NOMO-1 (cell line): ENCODE measurements around the gene WDR1.

Source experiments
- DNase-seq, 2 experiments: peaks; one replicate each; lab custom pipeline; 2025; ENCODE audit not compliant: unreplicated experiment in 2 of 2; lab: John Stamatoyannopoulos, UW

Gene WDR1, protein sequence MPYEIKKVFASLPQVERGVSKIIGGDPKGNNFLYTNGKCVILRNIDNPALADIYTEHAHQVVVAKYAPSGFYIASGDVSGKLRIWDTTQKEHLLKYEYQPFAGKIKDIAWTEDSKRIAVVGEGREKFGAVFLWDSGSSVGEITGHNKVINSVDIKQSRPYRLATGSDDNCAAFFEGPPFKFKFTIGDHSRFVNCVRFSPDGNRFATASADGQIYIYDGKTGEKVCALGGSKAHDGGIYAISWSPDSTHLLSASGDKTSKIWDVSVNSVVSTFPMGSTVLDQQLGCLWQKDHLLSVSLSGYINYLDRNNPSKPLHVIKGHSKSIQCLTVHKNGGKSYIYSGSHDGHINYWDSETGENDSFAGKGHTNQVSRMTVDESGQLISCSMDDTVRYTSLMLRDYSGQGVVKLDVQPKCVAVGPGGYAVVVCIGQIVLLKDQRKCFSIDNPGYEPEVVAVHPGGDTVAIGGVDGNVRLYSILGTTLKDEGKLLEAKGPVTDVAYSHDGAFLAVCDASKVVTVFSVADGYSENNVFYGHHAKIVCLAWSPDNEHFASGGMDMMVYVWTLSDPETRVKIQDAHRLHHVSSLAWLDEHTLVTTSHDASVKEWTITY

GRCh38 chr4:10116569-10117358 lies at the start of gene WDR1:
Gene WDR1, minus strand, starts transcription at chr4:10116799. Its CDS starts 133 bp downstream, at chr4:10116666.
- DNase-seq, result peak; percentile 92 to 96

GRCh38 chr4:10164877-10165283 lies 48.3 kb upstream of the WDR1 start:
- no peak for DNase-seq

GRCh38 chr4:10163296-10163695 lies 46.7 kb upstream of the WDR1 start:
- DNase-seq, result no peak

- DNase-seq, result no peak
Measured at GRCh38 chr4:10162341-10163000, 45.9 kb upstream of the WDR1 start.

DNA sequence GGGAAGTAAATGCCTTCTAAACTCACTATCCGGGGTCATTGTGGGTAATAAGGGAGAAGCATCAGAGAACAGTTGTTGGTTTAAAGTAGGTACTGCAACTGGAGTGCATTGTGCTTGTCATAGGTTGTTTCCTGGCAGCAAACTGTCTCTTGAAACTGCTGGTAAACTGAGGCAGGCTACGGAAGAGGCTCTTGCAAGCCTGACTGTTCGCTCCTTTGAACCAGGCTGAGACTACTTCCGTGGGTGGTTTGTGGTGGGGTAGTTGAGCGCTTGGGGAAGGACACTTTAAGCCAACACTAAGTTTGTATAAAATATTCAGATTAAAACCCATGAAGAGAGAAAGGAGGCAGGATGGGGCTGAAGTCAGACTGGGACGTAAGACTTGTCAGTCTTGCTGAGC lies 45.2 kb upstream of the WDR1 start:
- DNase-seq, result no peak

DNA sequence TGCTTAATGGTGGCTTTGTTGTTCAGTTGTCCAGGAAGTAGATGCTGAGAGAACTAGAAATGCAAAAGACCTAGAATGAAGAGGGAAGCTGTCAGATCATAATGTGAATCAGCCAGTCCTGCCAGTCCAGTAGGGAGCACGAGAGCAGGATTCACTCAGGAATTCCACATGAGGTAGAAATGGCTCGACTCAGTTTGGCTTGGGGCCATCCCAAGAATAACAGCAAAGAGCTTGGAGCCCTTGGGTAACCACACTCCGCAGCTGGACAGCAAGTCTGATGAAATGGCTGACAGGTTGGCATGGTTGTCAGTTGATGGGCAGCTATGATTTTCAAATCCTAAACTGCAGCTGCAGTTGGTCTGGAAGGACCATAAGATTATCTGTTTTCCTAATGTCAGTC lies 44.5 kb upstream of the WDR1 start:
- no peak for DNase-seq

- no peak for DNase-seq
Measured at GRCh38 chr4:10160281-10160856, 43.8 kb upstream of the WDR1 start.

DNA sequence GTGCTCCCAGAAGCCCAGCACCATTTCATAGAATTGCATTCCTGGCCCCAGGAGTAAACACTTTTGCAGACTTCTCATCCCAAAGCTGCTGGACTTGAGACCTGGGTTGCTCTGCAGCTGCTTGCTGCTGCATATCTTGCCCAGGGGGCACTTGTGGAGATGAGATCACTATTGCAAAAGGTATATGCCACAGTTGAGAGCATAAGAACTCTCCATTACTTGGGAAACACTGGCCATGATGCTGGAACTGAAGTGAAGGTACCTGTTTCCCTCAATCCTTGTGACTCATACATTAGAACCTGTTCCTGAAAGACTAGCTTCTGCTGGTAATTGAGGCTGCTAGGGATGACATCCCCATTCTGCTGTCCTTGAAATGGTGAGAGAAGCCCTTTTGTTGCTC lies 43.1 kb upstream of the WDR1 start:
- DNase-seq, result no peak

- DNase-seq, result no peak
Measured at GRCh38 chr4:10158333-10158942, 41.8 kb upstream of the WDR1 start.

- peak; percentile 12 to 47 for DNase-seq
Measured at GRCh38 chr4:10157478-10158332, 41.1 kb upstream of the WDR1 start.

DNA sequence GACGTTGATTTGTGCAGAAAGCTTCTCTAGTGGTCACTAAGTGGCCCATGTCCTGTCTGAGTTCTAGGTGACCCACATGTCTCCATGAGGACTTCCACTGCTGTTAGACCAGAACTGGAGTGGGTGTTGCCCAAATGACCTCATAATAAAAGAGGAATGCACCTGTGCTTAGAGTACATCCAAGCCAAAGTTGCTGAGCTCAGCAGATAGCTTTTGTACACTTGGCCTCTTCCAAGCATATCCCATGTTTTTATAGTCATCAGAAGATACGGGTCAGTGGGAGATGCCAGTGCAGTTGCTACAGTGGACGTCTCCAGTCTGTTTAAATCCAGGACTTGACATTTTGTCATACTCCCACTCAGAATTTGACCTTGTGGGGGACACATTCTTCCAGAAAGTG lies 37.6 kb upstream of the WDR1 start:
- no peak for DNase-seq

DNA sequence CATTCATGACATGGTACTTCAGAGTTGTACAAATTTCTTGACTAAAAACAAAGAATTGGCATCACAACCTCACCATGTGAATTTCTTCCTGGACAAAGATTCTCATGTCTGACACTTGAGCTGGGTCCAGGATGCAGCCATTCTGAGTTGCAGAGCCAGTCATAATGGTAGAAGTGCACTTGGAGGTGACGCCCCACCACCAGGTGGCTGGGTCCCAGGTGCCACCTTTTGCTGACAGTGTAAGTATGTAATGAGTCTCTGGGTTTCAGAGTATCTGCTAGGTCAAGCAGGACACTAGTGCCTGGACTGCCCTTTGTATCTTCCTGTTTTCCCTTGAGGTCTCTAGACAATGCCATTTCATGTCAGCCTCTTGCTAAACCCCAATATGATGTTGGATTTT lies 36.6 kb upstream of the WDR1 start:
- no peak for DNase-seq

GRCh38 chr4:10151182-10151581 lies 34.6 kb upstream of the WDR1 start:
- no peak for DNase-seq

- peak in 1 of 2 experiments; percentile 9 for DNase-seq
Measured at GRCh38 chr4:10144966-10145365, 28.4 kb upstream of the WDR1 start.

DNA sequence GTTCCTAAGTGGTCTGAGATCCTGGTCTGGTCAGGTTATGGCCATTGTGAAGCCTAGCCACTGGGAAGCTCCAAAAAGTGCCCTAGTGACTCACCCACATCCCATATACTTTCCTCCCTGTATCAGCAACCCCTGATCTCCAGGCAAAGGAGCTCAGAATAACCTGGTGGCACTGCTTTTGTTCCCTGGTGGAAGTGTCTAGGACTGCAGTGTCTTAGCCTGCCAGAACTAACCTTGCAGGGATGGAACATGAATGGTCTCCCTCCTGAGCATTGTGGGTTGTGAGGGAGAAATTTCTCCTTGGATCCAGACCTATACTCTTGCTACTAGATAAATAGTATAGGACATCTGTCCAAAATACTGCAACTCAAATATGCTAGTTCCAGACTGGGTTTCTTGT lies 27.9 kb upstream of the WDR1 start:
- no peak for DNase-seq

DNA sequence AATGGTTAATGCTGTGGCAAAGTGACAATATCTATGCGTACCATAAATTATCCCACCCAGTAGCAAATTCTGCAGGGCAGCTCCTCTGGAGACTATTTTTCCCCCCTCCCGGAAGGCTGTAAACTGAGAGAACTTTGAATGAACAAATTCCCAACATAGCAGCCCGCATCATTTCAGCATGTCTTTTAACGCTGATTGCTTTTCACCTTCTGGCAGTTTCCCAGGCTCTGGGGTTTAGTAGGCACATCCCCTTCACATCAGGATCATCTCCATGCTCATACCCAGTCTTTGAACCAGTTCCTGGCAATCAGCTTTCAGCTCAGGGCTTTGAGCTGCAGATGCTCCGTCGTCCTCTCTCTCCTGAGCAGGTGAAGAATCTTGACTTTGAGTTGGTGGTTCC lies 26.6 kb upstream of the WDR1 start:
- DNase-seq, result no peak

DNA sequence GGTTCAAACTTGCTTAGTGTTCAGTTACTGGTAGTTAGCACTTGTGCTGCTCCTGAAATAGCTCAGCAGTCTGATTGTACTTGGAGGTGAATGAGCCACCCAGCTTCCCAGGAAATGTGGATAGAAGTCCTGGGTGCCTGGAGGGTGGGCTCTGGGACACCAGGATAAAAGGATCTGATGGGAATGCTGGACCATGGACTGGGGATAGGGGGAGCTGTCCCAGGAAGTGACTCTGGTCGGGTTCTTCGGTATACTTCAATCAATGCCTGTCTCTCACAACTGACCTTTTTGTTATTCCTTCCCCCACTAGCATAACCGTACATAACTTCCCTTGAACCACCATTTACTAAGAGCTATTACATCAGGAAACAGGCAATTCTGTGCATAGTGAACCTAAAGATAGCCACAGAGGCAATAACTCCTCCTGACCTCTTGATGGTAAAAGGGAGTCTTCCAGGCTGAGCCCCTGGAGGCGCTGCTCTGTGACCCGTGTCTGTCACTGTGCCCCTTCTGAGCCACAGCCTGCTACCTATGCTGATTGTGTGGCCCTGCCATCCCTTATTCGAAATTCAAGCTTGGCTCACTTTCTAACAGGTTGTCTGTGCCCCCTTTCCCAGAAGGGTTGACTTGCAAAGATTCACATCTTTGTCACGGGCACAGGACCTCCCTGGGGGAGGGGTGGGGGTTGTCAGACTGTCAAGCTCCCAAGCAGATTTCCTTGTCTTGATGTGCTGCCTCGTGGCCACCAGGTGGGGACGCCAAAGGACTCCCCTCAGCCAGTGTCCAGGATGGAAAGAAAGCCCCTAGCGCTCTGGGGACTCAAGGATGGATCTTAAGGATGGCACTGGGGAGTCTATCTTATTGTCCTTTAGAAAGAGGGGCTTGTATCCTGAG lies 24.5 kb upstream of the WDR1 start:
- DNase-seq, result no peak

GRCh38 chr4:10139518-10139917 lies 22.9 kb upstream of the WDR1 start:
- no peak for DNase-seq
